K562 (cell line): ENCODE measurements around the gene CLTRN. TPM values are rescaled to one million over a fixed set of nuclear protein-coding genes. Genes with fewer than 3 reads are reported as not detected.

Experiments
- ARID2 ChIP-seq: fragments of 450-650 bp; IDR thresholded peaks from 2 replicates; pipeline ENCODE4 v1.6.1; 2017; ENCODE audit warnings: antibody characterized with exemption, mild to moderate bottlenecking
- DMBX1 ChIP-seq: fragments of 250-450 bp; sonication (Bioruptor Pico); IDR thresholded peaks from 2 replicates; pipeline ENCODE4 v1.8.0; 2022; ENCODE audit warnings: inconsistent platforms, mild to moderate bottlenecking, moderate library complexity, borderline replicate concordance
- ELF2 ChIP-seq: fragments of 250-450 bp; sonication (Bioruptor Pico); IDR thresholded peaks from 2 replicates; pipeline ENCODE4 v1.5.0; 2021; ENCODE audit warnings: mild to moderate bottlenecking
- HCFC1 ChIP-seq: IDR thresholded peaks from 2 replicates; pipeline ENCODE4 v1.6.1; 2012; ENCODE audit warnings: low read depth, low read length, improper control_type of control experiment
- HIVEP1 ChIP-seq: fragments of 250-450 bp; sonication (Bioruptor Pico); IDR thresholded peaks from 2 replicates; pipeline ENCODE4 v1.4.0; 2020; ENCODE audit warnings: mild to moderate bottlenecking
- KAT2B ChIP-seq: IDR thresholded peaks from one replicate; pipeline ENCODE4 v1.6.1; 2012; ENCODE audit warnings: low read depth, mild to moderate bottlenecking, control low read depth, inconsistent platforms, low read length, moderate library complexity
- L3MBTL2 ChIP-seq: fragments of 450-650 bp; IDR thresholded peaks from 2 replicates; pipeline ENCODE4 v1.6.1; 2016; ENCODE audit warnings: mild to moderate bottlenecking, moderate library complexity
- MAFK ChIP-seq: IDR thresholded peaks from 2 replicates; pipeline ENCODE4 v1.6.1; 2011; ENCODE audit warnings: low read length, improper control_type of control experiment
- MBD1 ChIP-seq: fragments of 250-450 bp; sonication (Bioruptor Pico); IDR thresholded peaks from 2 replicates; pipeline ENCODE4 v1.8.0; 2022; ENCODE audit warnings: inconsistent platforms
- NFE2L1 ChIP-seq: fragments of 450-650 bp; IDR thresholded peaks from 2 replicates; pipeline ENCODE4 v1.6.1; 2016; ENCODE audit warnings: missing genetic modification characterization, low read depth, mild to moderate bottlenecking, missing compliant biosample characterization, moderate library complexity, borderline replicate concordance
- PHF20 ChIP-seq: fragments of 450-650 bp; IDR thresholded peaks from 2 replicates; pipeline ENCODE4 v1.6.1; 2018; ENCODE audit not compliant: partially characterized antibody
- PHTF2 ChIP-seq: fragments of 250-450 bp; sonication (Bioruptor Pico); IDR thresholded peaks from 2 replicates; pipeline ENCODE4 v1.5.0; 2021; ENCODE audit warnings: mild to moderate bottlenecking
- RNF2 ChIP-seq: sonication (generic); IDR thresholded peaks from 2 replicates; pipeline ENCODE4 v1.6.1; 2016
- SETDB1 ChIP-seq: IDR thresholded peaks from one replicate; pipeline ENCODE4 v1.6.1; 2012; ENCODE audit warnings: low read length, control low read depth, inconsistent platforms
- SIN3B ChIP-seq: fragments of 450-650 bp; IDR thresholded peaks from 2 replicates; pipeline ENCODE4 v1.6.1; 2017; ENCODE audit warnings: low read depth, mild to moderate bottlenecking, moderate library complexity
- SMAD1 ChIP-seq: fragments of 150-350 bp; IDR thresholded peaks from 2 replicates; pipeline ENCODE4 v1.6.1; 2014; ENCODE audit warnings: low read length, low read depth; ENCODE audit not compliant: partially characterized antibody
- SRSF3 ChIP-seq: fragments of 200-400 bp; formaldehyde crosslinking; IDR thresholded peaks from 2 replicates; pipeline ENCODE4 v1.6.1; 2016; ENCODE audit warnings: mild to moderate bottlenecking, low read length, moderate library complexity; ENCODE audit not compliant: insufficient read depth
- TFE3 ChIP-seq: fragments of 450-650 bp; formaldehyde crosslinking; IDR thresholded peaks from 2 replicates; pipeline ENCODE4 v1.4.0; 2020; ENCODE audit warnings: mild to moderate bottlenecking, mixed read lengths
- ZBTB33 ChIP-seq: sonication (generic); formaldehyde crosslinking; IDR thresholded peaks from 2 replicates; pipeline ENCODE4 v1.8.1; 2023; ENCODE audit warnings: mild to moderate bottlenecking, missing genetic modification reagents
- ZNF431 ChIP-seq: sonication (generic); formaldehyde crosslinking; IDR thresholded peaks from 2 replicates; pipeline ENCODE4 v1.8.0; 2022; ENCODE audit warnings: mild to moderate bottlenecking, missing genetic modification reagents
- polyA plus RNA-seq, 8 experiments: library from polyadenylated mRNA; depleted of rRNA in 4 of 8; stranded (reverse) in 5 of 8; unstranded in 3 of 8; fragments of >200 nt; fragmentation: Nextera tagmentation in 2 of 8; fragmentation: Illumina TruSeq in 1 of 8; extraction: Ambion mirVana in 2 of 8; extraction: Trizol in 1 of 8; gene quantifications; 2 replicates each; pipeline versions ENCODE4 v1.2.1 to v1.2.3, GENCODE V29; 2011 to 2014; ENCODE audit warnings: inconsistent platforms in 1 of 8, missing spikeins in 1 of 8
- total RNA-seq, 7 experiments: library from RNA; depleted of rRNA in 6 of 7; stranded (reverse); fragments of >200 nt in 6 of 7; fragmentation: Illumina TruSeq in 2 of 7; extraction: Trizol in 2 of 7; gene quantifications; 2 replicates each; pipeline versions ENCODE4 v1.2.1 to v1.2.3, GENCODE V29; 2011 to 2021; ENCODE audit warnings: low replicate concordance in 1 of 7
- TF ChIP-seq, protein P1 (sequence below): fragments of 450-650 bp; IDR thresholded peaks from 2 replicates; pipeline ENCODE4 v1.6.1; 2016
- TF ChIP-seq, protein P2 (sequence below): fragments of 450-650 bp; IDR thresholded peaks from 2 replicates; pipeline ENCODE4 v1.7.0; 2016; ENCODE audit warnings: borderline replicate concordance

The CLTRN gene
- total and polyA plus RNA-seq, 9 of the 15 experiments (the other 6 are each of a cell fraction or from before 2014, with no cell fraction given) = 0.11 to 0.36 (median 0.18) TPM; not detected in 2

DNA sequence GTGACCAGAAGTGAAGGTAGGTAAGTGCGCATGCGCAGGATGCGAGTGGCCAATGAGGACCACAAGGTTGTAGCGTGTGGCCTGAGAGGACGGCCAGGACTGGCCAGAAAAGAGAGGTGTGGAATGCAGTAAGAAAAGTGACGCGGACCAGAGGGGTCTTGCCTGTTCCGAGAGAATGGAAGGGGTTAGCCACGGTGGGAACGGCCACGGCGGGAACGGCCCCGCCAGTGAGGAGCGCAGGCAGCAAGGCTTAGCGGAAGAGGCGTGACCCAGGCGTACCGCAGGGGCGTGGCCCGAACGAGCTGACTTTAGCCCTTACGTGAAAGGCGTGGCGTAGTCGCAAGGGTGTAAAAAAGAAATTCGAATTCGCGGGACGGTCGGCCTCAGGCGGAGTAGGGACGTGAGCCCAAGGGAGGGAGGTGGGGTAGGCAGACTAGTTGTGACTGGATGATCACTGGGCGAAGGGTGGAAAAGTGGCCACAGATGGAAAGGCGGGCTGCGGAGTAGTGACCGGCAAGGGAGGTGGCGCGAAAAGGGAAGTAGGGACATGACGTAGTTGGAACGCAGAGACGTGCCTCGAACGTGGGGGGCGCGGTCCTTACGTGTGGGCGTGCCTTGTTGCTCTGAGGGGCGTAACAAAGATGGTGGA, 10.4 kb upstream of the CLTRN start (continued):
- no peak for TF ChIP-seq TFE3
- no peak for TF ChIP-seq KAT2B
- no peak for TF ChIP-seq MBD1 (CRISPR knock-in tag)
- no peak for TF ChIP-seq PHTF2 (CRISPR knock-in tag)
- TF ChIP-seq L3MBTL2 = peak; percentile 74; the same call in 1 of the 2 replicates
- no peak for TF ChIP-seq RNF2
- no peak for TF ChIP-seq SETDB1
- 0 out of 2 replicates have a peak, but pooled peaks have one; percentile 36 for TF ChIP-seq SIN3B
- TF ChIP-seq MAFK = no peak
- TF ChIP-seq, protein P1, sequence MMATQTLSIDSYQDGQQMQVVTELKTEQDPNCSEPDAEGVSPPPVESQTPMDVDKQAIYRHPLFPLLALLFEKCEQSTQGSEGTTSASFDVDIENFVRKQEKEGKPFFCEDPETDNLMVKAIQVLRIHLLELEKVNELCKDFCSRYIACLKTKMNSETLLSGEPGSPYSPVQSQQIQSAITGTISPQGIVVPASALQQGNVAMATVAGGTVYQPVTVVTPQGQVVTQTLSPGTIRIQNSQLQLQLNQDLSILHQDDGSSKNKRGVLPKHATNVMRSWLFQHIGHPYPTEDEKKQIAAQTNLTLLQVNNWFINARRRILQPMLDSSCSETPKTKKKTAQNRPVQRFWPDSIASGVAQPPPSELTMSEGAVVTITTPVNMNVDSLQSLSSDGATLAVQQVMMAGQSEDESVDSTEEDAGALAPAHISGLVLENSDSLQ = no peak
- 0 out of 2 replicates have a peak, but pooled peaks have one; percentile 14 for TF ChIP-seq HCFC1
- TF ChIP-seq SMAD1 = no peak
- TF ChIP-seq ARID2 = no peak
- no peak for TF ChIP-seq ZBTB33
- TF ChIP-seq HIVEP1 (CRISPR knock-in tag) = no peak
- TF ChIP-seq NFE2L1 (tag) = no peak
- no peak for TF ChIP-seq DMBX1
- peak; percentile 42 for TF ChIP-seq PHF20
- TF ChIP-seq ELF2 (CRISPR knock-in tag) = no peak
- TF ChIP-seq SRSF3 = no peak
- no peak for TF ChIP-seq ZNF431 (CRISPR knock-in tag)
- TF ChIP-seq, protein P2, sequence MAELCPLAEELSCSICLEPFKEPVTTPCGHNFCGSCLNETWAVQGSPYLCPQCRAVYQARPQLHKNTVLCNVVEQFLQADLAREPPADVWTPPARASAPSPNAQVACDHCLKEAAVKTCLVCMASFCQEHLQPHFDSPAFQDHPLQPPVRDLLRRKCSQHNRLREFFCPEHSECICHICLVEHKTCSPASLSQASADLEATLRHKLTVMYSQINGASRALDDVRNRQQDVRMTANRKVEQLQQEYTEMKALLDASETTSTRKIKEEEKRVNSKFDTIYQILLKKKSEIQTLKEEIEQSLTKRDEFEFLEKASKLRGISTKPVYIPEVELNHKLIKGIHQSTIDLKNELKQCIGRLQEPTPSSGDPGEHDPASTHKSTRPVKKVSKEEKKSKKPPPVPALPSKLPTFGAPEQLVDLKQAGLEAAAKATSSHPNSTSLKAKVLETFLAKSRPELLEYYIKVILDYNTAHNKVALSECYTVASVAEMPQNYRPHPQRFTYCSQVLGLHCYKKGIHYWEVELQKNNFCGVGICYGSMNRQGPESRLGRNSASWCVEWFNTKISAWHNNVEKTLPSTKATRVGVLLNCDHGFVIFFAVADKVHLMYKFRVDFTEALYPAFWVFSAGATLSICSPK = no peak
